GM12873 (cell line): ENCODE results near the gene CACNA1B.
A peak's percentile ranks its signal among the peaks of the same experiment; 100 is the strongest.

ENCODE experiments used
- TF ChIP-seq, protein P1 (sequence below): IDR thresholded peaks from 2 replicates; pipeline ENCODE4 v1.5.1; 2012; ENCODE audit warnings: low read depth, mild to moderate bottlenecking, moderate library complexity, low read length, control low read depth; ENCODE audit not compliant: insufficient read depth; ENCODE audit errors: missing control alignments

Gene CACNA1B

DNA sequence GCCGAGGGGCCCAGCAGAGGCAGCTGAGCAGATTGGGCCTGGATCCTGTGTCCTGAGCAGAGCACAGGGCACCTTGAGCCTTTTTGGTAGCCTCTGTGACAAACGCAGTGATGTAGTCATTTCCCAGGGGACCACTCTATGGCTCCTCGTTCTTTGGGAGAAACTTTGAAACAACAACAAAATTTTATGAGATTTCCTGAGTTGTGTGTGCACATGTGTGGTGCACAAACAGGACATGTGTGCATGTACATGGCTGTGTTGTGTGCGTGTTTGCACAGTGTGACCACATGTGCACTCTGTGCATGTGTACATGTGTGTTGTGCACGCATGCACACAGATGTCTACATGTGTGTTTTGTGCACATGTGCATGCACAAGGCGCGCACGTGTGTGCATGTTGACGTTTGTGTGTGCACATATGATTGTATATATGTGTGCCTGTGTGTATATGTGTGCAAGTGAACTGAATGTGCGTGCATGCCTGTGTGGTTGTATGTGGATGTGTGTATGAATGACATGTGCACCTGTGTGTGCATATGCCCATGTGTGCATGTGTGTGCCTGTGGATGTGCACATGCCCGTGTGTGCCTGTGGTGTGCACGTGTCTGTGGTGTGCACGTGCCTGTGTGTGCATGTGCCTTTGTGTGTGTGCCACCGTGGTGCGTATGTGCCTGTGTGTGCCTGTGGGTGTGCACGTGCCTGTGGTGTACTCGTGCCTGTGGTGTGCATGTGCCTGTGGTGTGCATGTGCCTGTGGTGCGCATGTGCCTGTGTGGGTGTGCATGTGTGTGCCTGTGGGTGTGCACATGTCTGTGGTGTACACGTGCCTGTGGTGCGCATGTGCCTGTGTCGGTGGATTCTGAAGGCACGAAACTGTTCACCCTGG, 221.6 kb downstream of the CACNA1B start:
- TF ChIP-seq, protein P1, sequence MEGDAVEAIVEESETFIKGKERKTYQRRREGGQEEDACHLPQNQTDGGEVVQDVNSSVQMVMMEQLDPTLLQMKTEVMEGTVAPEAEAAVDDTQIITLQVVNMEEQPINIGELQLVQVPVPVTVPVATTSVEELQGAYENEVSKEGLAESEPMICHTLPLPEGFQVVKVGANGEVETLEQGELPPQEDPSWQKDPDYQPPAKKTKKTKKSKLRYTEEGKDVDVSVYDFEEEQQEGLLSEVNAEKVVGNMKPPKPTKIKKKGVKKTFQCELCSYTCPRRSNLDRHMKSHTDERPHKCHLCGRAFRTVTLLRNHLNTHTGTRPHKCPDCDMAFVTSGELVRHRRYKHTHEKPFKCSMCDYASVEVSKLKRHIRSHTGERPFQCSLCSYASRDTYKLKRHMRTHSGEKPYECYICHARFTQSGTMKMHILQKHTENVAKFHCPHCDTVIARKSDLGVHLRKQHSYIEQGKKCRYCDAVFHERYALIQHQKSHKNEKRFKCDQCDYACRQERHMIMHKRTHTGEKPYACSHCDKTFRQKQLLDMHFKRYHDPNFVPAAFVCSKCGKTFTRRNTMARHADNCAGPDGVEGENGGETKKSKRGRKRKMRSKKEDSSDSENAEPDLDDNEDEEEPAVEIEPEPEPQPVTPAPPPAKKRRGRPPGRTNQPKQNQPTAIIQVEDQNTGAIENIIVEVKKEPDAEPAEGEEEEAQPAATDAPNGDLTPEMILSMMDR: no peak

DNA sequence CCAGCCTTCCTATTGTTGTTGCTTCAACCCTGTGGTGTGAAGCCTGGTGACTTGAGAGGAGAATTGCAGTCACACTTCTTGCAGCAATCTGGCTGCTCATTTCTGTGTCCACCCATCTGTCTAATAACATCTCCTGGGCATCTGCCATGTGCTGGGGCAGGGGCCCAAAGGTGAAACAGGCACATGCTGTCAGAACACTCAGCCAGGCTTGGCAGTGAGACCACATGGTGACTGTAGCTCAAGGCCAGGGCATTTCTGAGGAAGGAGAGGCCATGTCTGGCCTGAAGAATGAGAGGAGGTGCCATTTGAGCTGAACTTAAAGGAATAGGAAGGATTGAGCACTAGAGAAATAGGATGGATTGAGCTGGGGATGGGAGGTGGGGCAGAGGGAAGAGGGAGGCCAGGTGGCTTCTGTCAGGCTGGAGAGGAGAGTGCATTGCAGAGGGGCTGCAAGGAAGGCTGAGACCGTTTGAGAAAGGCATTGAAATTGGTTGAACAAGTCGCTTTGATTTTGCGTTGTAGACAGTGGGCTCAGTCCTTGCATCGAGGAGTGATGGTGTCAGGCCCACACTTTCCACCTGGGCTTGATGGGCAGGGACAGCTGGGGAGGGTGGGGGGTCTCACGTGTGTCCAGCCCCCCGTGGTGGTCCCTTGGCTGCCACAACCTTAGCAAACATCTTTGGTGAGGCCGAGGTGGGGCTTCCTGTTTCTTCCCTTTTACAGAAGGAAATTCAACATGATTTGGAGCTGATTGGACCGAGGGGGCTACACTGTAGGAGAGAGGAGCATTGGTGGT, 222.4 kb downstream of the CACNA1B start:
- TF ChIP-seq, protein P1: no peak

DNA sequence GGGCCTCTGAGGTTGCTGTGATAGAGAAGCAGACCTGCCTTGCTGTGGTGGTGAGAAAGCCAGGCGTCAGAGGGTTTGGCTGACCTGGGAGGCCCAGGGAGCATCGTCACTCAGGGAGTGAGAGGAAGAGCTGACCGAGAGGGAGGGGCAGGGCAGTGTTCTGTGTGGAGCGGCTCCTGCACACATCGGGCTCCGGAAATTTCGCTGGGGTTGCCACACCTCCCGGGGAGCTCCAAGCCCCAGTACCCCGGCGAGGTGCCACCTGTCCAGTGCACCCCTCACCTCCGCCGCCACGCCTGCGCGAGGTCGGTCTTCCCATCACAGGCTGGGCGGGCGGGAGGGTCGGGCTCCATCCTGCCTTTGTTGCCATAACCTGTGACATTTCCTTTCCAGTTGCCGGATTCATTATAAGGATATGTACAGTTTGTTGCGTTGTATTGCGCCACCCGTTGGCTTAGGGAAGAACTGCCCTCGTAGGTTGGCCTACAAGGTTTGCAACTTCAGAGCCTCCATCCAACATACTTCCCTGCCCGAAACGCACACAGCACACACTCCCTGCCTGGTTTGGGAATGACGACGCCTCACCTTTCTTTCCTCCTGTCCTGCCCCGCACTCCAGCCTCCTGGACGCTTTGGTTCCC, 223.2 kb downstream of the CACNA1B start:
- TF ChIP-seq, protein P1: peak; percentile 36

DNA sequence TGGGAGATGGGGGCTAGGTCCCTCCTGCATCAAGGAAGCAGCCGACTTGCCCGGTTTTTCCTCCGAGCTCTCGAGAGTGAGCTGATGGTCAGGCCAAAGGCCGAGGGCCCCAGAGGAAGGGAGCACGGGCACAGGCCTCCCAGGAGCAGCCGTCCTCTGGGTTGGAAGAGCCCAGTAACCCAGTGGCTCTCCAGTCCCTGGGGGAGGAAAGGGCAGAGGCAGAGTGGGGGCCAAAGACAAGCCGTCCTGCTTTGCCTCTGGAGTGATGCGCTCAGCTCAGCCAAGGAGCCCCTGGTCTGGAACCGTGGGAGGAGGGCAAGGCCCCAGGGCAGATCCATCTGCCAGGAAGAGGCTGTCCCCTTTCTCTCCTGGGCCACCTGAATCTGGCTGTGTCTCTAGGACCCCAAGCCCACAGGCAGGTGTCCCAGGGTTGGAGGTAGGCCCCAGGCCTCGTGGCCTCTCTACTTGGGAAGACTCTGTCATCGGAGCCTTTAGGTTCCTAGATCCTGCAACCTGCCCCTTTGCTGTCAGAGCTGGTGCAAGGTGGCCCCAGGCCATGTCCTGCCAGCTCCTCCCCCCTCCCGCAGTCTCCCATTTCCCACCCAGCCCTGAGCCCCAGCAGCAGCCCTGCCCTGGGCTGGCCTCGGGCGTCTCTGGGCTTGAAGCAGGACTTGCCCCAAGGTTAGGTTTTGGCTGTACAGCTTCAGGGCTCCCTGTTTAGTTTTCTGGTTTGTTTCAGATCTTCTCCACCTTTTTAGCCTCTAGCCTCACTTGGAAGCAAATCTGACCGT, 224.1 kb downstream of the CACNA1B start:
- TF ChIP-seq, protein P1: no peak

DNA sequence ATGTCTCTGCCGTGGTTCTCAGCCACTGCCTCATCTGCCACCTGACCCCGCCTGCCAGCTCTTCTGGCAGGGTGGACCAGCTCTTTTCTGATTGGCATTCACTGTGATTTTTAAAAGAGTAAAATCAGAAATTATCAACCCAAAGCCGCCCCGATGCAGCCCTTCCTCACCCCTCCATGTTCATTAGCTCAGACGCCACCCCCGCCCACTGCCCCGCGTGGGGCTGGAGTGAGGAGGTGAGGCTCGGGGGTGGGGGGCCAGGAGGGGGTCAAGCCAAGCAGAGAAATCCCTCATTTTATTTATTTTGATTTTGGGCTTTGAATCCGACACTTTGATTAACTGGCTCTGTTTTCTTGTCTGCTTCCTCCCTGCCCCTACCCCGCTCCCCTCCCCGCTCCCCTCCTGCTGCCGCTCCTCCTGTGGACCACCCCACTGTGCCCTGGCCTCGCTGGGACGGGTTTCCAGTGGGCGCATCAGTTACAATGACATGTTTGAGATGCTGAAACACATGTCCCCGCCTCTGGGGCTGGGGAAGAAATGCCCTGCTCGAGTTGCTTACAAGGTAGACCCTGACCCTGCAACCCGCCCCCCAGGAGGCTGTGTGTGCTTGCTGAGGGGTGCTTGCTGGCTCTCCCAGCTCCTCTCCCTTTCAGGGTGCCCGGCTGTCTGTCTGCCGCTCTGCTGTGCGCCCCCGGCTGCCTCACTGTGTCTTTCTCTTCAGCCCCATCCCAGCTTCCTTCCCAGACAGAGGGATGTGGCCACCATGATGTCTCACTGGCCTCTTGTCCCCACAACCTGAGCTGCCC, 224.9 kb downstream of the CACNA1B start:
- TF ChIP-seq, protein P1: no peak

DNA sequence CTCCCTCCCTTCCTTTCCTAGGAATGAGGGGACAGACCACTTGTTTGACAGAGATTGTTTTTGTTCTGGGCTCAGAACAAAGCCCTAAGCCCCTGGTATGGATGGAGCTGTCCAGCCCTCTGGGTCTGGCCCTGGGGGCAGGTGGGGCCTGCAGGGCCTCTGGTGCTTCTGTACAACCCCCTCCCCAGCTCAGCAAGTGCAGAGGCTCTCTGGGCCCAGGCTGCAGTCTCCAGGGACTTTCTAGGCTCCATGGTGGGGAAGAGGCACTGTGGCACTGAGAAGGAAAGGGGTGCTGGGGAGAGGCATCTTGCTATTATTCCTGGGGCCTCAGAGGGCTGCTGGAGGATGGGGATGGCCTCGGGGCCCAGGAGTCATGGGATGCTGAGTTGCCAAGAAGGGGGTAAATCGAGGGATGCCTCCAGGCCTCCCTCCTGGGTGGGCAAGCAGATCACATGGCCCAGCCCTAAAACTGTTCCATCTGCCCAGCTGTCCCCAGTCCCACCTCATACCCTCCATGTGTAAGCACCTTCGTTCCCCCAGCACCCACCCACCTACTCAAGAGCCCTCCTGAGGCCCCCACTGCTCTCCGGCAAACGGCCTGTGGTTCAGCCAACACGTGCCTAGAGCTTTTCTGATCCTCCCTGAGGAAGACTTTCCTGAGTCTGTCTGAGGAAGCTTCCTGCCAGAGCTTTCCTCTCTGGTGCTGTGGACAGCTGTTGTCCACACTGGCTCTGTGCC, 225.7 kb downstream of the CACNA1B start:
- TF ChIP-seq, protein P1: no peak
